GM12878 (cell line): ENCODE data around the gene CAMTA1. TPM values are rescaled to one million over a fixed set of nuclear protein-coding genes. Genes with fewer than 3 reads are reported as not detected.

ENCODE experiments used
- ATAC-seq: fragments of 200-7000 bp; cut with Tn5 transposase; 3 replicates; pipeline ENCODE4 v1.9.1; 2020; ENCODE audit warnings: mild to moderate bottlenecking, moderate library complexity
- BruUV-seq: library from RNA; stranded (reverse); fragments of 400-500 nt; replicated peaks from 2 replicates; lab custom pipeline; 2021; lab: Mats Ljungman, UMichigan
- CTCF ChIA-PET: fragments of 300-600 bp; sonication (Branson Sonifier 250); formaldehyde crosslinking; extraction: SDS; loops from one replicate; lab custom pipeline; 2021; ENCODE audit warnings: inconsistent platforms; lab: Yijun Ruan, JAX
- POLR2A ChIA-PET: fragments of 350-600 bp; formaldehyde crosslinking; extraction: SDS; loops from one replicate; lab custom pipeline; 2021; ENCODE audit warnings: inconsistent platforms; lab: Charles Lee
- RAD21 ChIA-PET: fragments of 300-600 bp; sonication (Branson Sonifier 250); formaldehyde crosslinking; loops from one replicate; lab custom pipeline; 2023; ENCODE audit warnings: antibody characterized with exemption; ENCODE audit not compliant: unreplicated experiment; lab: Charles Lee
- SMC1A ChIA-PET: fragments of 300-600 bp; sonication (Branson Sonifier 250); formaldehyde crosslinking; loops from one replicate; lab custom pipeline; 2023; ENCODE audit not compliant: unreplicated experiment, uncharacterized antibody; lab: Charles Lee
- DNase-seq: peaks from one replicate; pipeline ENCODE4 v3.0.0-alpha.2; 2011; ENCODE audit warnings: low read depth, low spot score
- FAIRE-seq: peaks from 3 replicates; lab custom pipeline; 2011; peaks lifted over from hg19 to GRCh38; lab: Jason Lieb, UNC
- H2AFZ ChIP-seq: 2 replicates; pipeline ENCODE4 v1.6.0; 2011; ENCODE audit warnings: low read depth, low read length, control low read depth; ENCODE audit not compliant: control insufficient read depth
- H3K27ac ChIP-seq: 2 replicates; pipeline ENCODE4 v1.5.1; 2011; ENCODE audit warnings: control low read depth; ENCODE audit not compliant: control insufficient read depth, insufficient read depth
- H3K27me3 ChIP-seq, 2 experiments: replicated peaks in 1 of 2; 2 replicates each; pipeline versions ENCODE4 v1.6.0 to v1.6.1; 2011; ENCODE audit warnings: low read length in 1 of 2; ENCODE audit not compliant: control insufficient read depth in 2 of 2, insufficient read depth in 2 of 2
- H3K36me3 ChIP-seq, 2 experiments: 2 replicates each; pipeline ENCODE4 v1.5.1; 2011; ENCODE audit warnings: low read length in 1 of 2; ENCODE audit not compliant: control insufficient read depth in 2 of 2, insufficient read depth in 2 of 2
- H3K4me1 ChIP-seq: 2 replicates; pipeline ENCODE4 v1.6.1; 2011; ENCODE audit warnings: mild to moderate bottlenecking, low read length, moderate library complexity, mixed read lengths; ENCODE audit not compliant: control insufficient read depth, insufficient read depth
- H3K4me2 ChIP-seq: 2 replicates; pipeline ENCODE4 v1.6.0; 2011; ENCODE audit warnings: control low read depth; ENCODE audit not compliant: control insufficient read depth, insufficient read depth
- H3K4me3 ChIP-seq: fragments of 200-600 bp; sonication (generic); 2 replicates; pipeline ENCODE4 v1.5.1; 2016
- H3K79me2 ChIP-seq: 2 replicates; pipeline ENCODE4 v1.6.0; 2011; ENCODE audit warnings: low read length; ENCODE audit not compliant: control insufficient read depth, insufficient read depth
- H3K9ac ChIP-seq: 2 replicates; pipeline ENCODE4 v1.8.0; 2011; ENCODE audit warnings: low read length, control low read depth, mixed read lengths; ENCODE audit not compliant: control insufficient read depth, insufficient read depth
- H3K9me3 ChIP-seq: replicated peaks from 3 replicates; pipeline ENCODE4 v1.5.1; 2011; ENCODE audit warnings: mild to moderate bottlenecking, low read length; ENCODE audit not compliant: control insufficient read depth, insufficient read depth
- H4K20me1 ChIP-seq: 2 replicates; pipeline ENCODE4 v1.6.0; 2011; ENCODE audit not compliant: control insufficient read depth, insufficient read depth
- CREB1 ChIP-seq: IDR thresholded peaks from 2 replicates; pipeline ENCODE4 v1.6.1; 2012; ENCODE audit warnings: low read depth, mild to moderate bottlenecking, inconsistent platforms
- ESRRA ChIP-seq: IDR thresholded peaks from 2 replicates; pipeline ENCODE4 v1.6.1; 2012; ENCODE audit warnings: mild to moderate bottlenecking, low read length, improper control_type of control experiment
- FOS ChIP-seq: IDR thresholded peaks from 3 replicates; pipeline ENCODE4 v1.6.1; 2011; ENCODE audit warnings: borderline replicate concordance; ENCODE audit not compliant: insufficient read length; ENCODE audit errors: extremely low read depth
- GABPA ChIP-seq: IDR thresholded peaks from 2 replicates; pipeline ENCODE4 v1.6.1; 2014; ENCODE audit warnings: antibody characterized with exemption, low read depth, mild to moderate bottlenecking, inconsistent platforms
- HDAC6 ChIP-seq: fragments of 200-600 bp; sonication (generic); IDR thresholded peaks from one replicate; pipeline ENCODE4 v1.8.0; 2017; ENCODE audit warnings: antibody characterized with exemption; ENCODE audit not compliant: unreplicated experiment
- NFYA ChIP-seq: IDR thresholded peaks from 2 replicates; pipeline ENCODE4 v1.6.1; 2011; ENCODE audit warnings: low read depth, mild to moderate bottlenecking, low read length, improper control_type of control experiment, borderline replicate concordance
- PAX5 ChIP-seq: IDR thresholded peaks from 2 replicates; pipeline ENCODE4 v1.6.1; 2011; ENCODE audit warnings: low read depth, low read length, borderline replicate concordance
- SRF ChIP-seq, 2 experiments: IDR thresholded peaks; 2 replicates each; pipeline ENCODE4 v1.6.1; 2011; ENCODE audit warnings: low read depth in 2 of 2, low read length in 2 of 2, mild to moderate bottlenecking in 1 of 2, moderate library complexity in 1 of 2
- TBL1XR1 ChIP-seq: IDR thresholded peaks from 2 replicates; pipeline ENCODE4 v1.6.1; 2012; ENCODE audit warnings: low read depth, low read length, improper control_type of control experiment
- ZNF207 ChIP-seq: fragments of 450-650 bp; IDR thresholded peaks from 2 replicates; pipeline ENCODE4 v1.6.1; 2014; ENCODE audit warnings: antibody characterized with exemption, mild to moderate bottlenecking, borderline replicate concordance
- WGBS: methylation state at CpG from one replicate; pipeline ENCODE4 v1.1.6; 2016; ENCODE audit warnings: low lambda C conversion rate; ENCODE audit not compliant: insufficient replicate concordance, insufficient coverage; ENCODE audit errors: missing lambda C conversion rate; 5-methylcytosine and 5-hydroxymethylcytosine counted together
- in situ Hi-C: fragments of 300-500 bp; cut with MboI; formaldehyde crosslinking; loops from 9 replicates; pipeline ENCODE4 v1.14.3; 2018; ENCODE audit warnings: mixed read lengths
- intact Hi-C: fragments of 100-400 bp; cut with micrococcal nuclease; formaldehyde crosslinking; loops from one replicate; pipeline ENCODE4 v1.14.2; 2022; ENCODE audit not compliant: unreplicated experiment
- polyA plus RNA-seq, 11 experiments: library from polyadenylated mRNA; depleted of rRNA in 4 of 11; unstranded in 6 of 11; stranded (reverse) in 5 of 11; fragments of >200 nt; fragmentation: Nextera tagmentation in 4 of 11; fragmentation: Illumina TruSeq in 1 of 11; extraction: Ambion mirVana in 4 of 11; extraction: Trizol in 1 of 11; gene quantifications; 1 replicate in 1 of 11; 2 replicates in 10 of 11; pipeline versions ENCODE4 v1.2.1 to v1.2.3, GENCODE V29; 2011 to 2016; ENCODE audit warnings: inconsistent platforms in 2 of 11, missing spikeins in 2 of 11, low read depth in 1 of 11
- total RNA-seq, 4 experiments: library from RNA; depleted of rRNA in 3 of 4; stranded (reverse); fragments of >200 nt in 3 of 4; fragmentation: Illumina TruSeq in 1 of 4; extraction: Trizol in 1 of 4; gene quantifications; 2 replicates each; pipeline versions ENCODE4 v1.2.1 to v1.2.3, GENCODE V29; 2013 to 2021

The CAMTA1 gene
- total and polyA plus RNA-seq, 10 of the 15 experiments (the other 5 are each of a cell fraction or from before 2014, with no cell fraction given), result 37.7 to 148 (median 76.4) TPM

DNA sequence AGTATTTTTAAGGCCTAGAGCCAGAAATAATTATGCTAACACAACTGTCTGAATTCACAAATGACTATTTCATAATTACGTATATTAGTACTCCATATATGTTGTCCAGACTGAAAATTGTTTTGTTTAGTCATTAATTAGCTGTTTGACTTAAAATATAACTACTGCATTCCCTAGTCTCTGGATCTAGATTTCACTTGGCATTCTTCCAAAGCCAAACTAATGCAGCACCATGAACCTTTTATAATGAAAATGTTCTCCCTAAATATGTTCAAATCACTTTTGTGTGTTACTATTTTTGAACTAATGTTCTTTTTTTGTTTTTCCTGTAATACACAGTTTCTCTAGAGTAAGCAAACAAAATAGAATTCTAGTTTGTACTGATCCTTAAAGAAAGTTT lies 46.1 kb downstream of the CAMTA1 start:
- ChIA-PET CTCF (interaction anchor here (0.6 to 1.8 kb wide), 3 partner anchors 10 to 30 kb away, joined by 4 read pairs; no protein-coding TSS in a partner anchor), POLR2A (interaction anchor here (1.7 to 2.1 kb wide), 2 partner anchors 9 to 12 kb away, joined by 4 to 5 read pairs; no protein-coding TSS in a partner anchor), SMC1A (interaction anchor here (1.2 to 1.8 kb wide), 4 partner anchors 8 to 38 kb away, joined by 3 to 5 read pairs (median 3); no protein-coding TSS in a partner anchor), RAD21 (interaction anchor here (0.5 to 1.1 kb wide), 2 partner anchors 44 to 626 kb away, joined by 3 read pairs; no protein-coding TSS in a partner anchor)
- BruUV-seq, result no TSS peak
- no peak overlapping the region for H3K9ac ChIP-seq
- peaks cover 2% of the 10 kb centered on the region; the same call in 1 of the 2 replicates for H3K4me1 ChIP-seq
- FAIRE-seq (no peak), ATAC-seq (no peak), DNase-seq (no peak)
- no peaks in the 10 kb centered on the region; the same call in none of the 2 replicates for H3K79me2 ChIP-seq
- no peak overlapping the region for H3K4me2 ChIP-seq
- H3K36me3 ChIP-seq, result no peaks in the 10 kb centered on the region; a peak in 1 of 4 replicates
- intact Hi-C loops (no loop called here), in situ Hi-C loops (no loop called here)
- 95% methylated on average over 1 of the region's 1 CpG for WGBS
- TF ChIP-seq NFYA, result no peak
- no peak for TF ChIP-seq HDAC6
- TF ChIP-seq FOS, result no peak
- TF ChIP-seq CREB1, result no peak
- no peak for TF ChIP-seq SRF (IDR thresholded peaks at IDR 0.05; ENCODE audit: low read depth in 2 of 2, low read length in 2 of 2)
- no peak for TF ChIP-seq GABPA
- no peak for TF ChIP-seq PAX5
- TF ChIP-seq ESRRA, result no peak
- TF ChIP-seq ZNF207, result no peak
- TF ChIP-seq TBL1XR1, result no peak
- no peaks in the 10 kb centered on the region for H3K27me3 ChIP-seq
- no peak overlapping the region for H3K27ac ChIP-seq
- no peaks in the 10 kb centered on the region for H3K9me3 ChIP-seq
- H2AFZ ChIP-seq, result no peak overlapping the region
- no peak overlapping the region for H3K4me3 ChIP-seq
- no peaks in the 10 kb centered on the region for H4K20me1 ChIP-seq
